Parathyroid adenoma (tissue), 2 donors: ENCODE data around the gene NDUFA11.

Experiments
- H2AFZ ChIP-seq: fragments of 300-600 bp; sonication (generic); one replicate; pipeline ENCODE4 v1.7.0; 2017; ENCODE audit warnings: antibody characterized with exemption, mild to moderate bottlenecking
- H3K27ac ChIP-seq: fragments of 300-600 bp; sonication (generic); one replicate; pipeline ENCODE4 v1.7.0; 2017
- H3K27me3 ChIP-seq: fragments of 300-600 bp; sonication (generic); one replicate; pipeline ENCODE4 v1.7.0; 2017; ENCODE audit warnings: low read length; ENCODE audit not compliant: control insufficient read depth, insufficient read depth
- H3K36me3 ChIP-seq: fragments of 300-600 bp; sonication (generic); one replicate; pipeline ENCODE4 v1.7.0; 2017; ENCODE audit warnings: low read length; ENCODE audit not compliant: control insufficient read depth, insufficient read depth
- H3K4me1 ChIP-seq: fragments of 300-600 bp; sonication (generic); one replicate; pipeline ENCODE4 v1.7.0; 2017; ENCODE audit warnings: control low read depth
- H3K4me2 ChIP-seq: fragments of 300-600 bp; sonication (generic); one replicate; pipeline ENCODE4 v1.7.0; 2017; ENCODE audit warnings: low read length
- H3K4me3 ChIP-seq: fragments of 300-600 bp; sonication (generic); one replicate; pipeline ENCODE4 v1.7.0; 2017; ENCODE audit warnings: low read depth, low read length
- H3K79me2 ChIP-seq: fragments of 300-600 bp; sonication (generic); one replicate; pipeline ENCODE4 v1.7.0; 2017; ENCODE audit warnings: control low read depth
- H3K9ac ChIP-seq: fragments of 300-600 bp; sonication (generic); one replicate; pipeline ENCODE4 v1.7.0; 2017; ENCODE audit warnings: mild to moderate bottlenecking
- H3K9me3 ChIP-seq: fragments of 300-600 bp; sonication (generic); one replicate; pipeline ENCODE4 v1.7.0; 2017; ENCODE audit warnings: low read length; ENCODE audit not compliant: control insufficient read depth
- TF ChIP-seq, protein P1 (sequence below): fragments of 300-600 bp; sonication (generic); IDR thresholded peaks from one replicate; pipeline ENCODE4 v1.7.0; 2017; ENCODE audit warnings: antibody characterized with exemption, mild to moderate bottlenecking
- donor health status: primary hyperparathyroidism.

The NDUFA11 gene

DNA sequence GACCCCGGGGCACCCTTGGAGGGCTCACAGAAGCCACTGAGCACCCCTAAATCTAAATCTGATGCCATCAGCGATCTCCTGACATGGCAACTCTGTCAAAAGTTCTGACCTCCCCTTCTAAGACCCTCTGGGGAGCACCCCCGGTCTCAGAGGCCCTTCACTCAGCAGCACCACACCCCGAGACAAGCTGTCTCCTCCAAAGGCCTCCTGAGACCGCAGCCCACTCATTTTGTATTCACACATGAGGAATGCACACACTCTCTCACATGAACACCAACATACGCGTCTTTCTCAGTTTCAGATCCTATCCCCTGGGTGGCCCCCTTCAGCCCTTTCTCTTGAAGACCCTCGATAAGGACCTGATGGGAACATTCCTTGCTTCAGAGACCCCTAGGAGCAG lies 2.6 kb downstream of the NDUFA11 start:
- H3K4me2 ChIP-seq, result no peak overlapping the region
- no peaks in the 10 kb centered on the region for H3K4me1 ChIP-seq
- no peak overlapping the region for H3K4me3 ChIP-seq
- no peak overlapping the region for H2AFZ ChIP-seq
- H3K79me2 ChIP-seq, result peaks cover 7% of the 10 kb centered on the region
- H3K27ac ChIP-seq, result no peak overlapping the region
- no peaks in the 10 kb centered on the region for H3K9me3 ChIP-seq
- no peak overlapping the region for H3K9ac ChIP-seq
- TF ChIP-seq, protein P1, sequence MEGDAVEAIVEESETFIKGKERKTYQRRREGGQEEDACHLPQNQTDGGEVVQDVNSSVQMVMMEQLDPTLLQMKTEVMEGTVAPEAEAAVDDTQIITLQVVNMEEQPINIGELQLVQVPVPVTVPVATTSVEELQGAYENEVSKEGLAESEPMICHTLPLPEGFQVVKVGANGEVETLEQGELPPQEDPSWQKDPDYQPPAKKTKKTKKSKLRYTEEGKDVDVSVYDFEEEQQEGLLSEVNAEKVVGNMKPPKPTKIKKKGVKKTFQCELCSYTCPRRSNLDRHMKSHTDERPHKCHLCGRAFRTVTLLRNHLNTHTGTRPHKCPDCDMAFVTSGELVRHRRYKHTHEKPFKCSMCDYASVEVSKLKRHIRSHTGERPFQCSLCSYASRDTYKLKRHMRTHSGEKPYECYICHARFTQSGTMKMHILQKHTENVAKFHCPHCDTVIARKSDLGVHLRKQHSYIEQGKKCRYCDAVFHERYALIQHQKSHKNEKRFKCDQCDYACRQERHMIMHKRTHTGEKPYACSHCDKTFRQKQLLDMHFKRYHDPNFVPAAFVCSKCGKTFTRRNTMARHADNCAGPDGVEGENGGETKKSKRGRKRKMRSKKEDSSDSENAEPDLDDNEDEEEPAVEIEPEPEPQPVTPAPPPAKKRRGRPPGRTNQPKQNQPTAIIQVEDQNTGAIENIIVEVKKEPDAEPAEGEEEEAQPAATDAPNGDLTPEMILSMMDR, result no peak
- H3K36me3 ChIP-seq, result no peaks in the 10 kb centered on the region
- no peaks in the 10 kb centered on the region for H3K27me3 ChIP-seq

DNA sequence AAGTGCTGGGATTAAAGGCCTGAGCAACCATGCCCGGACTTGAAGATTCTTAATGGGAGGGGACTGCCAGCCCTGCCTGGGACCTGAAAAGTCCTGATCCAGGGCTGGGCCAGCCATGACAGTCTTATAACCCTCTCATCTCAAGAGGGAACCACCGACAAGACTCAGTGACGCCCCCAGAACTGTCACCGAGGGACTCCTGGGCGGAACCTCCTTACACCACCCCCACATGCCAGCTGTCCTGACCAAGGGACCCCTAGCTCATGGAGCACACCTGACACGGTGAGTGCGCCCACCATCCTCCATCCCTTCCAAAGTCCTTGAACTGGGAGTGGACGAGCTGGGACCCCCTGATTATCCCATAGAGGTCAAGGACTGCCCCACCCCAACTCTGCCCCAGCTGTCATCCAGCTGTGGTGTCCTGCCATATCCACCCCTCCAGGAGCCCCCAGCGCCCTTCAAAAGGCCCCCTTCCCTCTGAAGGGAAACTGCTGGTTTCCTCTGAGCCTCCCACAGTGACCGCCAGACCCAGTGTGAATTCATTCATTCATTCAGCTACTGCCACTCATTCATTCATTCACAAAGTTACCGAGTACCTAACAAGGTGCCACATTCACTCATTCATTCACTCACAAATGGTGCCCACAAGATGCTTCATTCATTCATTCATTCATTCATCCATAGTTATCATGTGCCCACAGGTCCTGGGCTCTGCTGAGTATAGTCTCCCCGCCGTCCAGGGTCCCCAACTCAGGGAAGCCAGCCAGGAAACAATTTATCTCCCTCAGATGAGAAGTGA lies 3.7 kb downstream of the NDUFA11 start:
- H3K9ac ChIP-seq, result no peak overlapping the region
- peaks cover 3% of the 10 kb centered on the region for H3K79me2 ChIP-seq

DNA sequence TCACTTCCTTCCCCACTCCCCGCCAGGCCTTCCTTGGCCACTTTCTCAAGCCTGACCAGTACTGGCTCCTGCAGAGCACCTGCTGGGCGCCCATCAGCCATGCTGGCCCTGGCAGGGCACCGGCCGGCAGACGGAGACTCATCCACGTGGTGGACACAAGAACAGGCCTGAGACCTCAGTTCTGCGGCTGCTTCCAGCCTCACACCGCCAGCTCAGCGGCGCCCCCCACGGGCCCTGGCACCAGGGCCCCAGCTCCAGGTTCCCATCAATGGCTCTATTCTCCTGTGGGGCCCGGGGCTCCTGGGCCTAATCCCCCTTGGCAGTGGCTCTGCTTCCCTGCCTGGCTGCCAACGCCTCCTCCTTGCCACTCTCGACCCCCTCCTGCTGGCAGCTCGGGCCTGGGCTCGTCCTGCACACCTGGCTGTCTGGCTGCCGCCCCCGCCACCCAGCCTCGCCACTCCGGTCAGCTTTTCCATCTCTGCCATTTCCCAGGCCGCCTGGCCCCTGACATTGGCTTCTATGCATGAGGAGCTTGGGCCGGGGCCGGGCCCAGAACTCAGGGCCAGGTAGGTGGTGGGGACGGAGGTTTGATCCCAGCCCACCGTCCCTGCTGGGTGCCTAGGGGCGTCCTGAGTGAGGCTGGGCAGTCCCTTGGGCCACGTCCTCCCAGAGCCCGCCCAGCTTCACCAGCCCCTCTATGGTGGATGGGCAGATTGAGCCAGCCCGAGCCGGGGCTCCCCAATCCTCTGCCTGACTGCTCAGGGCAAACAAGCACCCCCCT lies 6.2 kb downstream of the NDUFA11 start:
- TF ChIP-seq, protein P1, result no peak
- H3K4me1 ChIP-seq, result no peaks in the 10 kb centered on the region
- no peak overlapping the region for H3K4me2 ChIP-seq
- no peak overlapping the region for H3K9ac ChIP-seq
- H3K79me2 ChIP-seq, result no peaks in the 10 kb centered on the region
- no peak overlapping the region for H3K4me3 ChIP-seq
- no peaks in the 10 kb centered on the region for H3K9me3 ChIP-seq
- H3K27ac ChIP-seq, result no peak overlapping the region
- no peaks in the 10 kb centered on the region for H3K27me3 ChIP-seq
- H2AFZ ChIP-seq, result no peak overlapping the region
- H3K36me3 ChIP-seq, result no peaks in the 10 kb centered on the region

More for the DNA sequence above, 3.7 kb downstream of the NDUFA11 start:
- no peaks in the 10 kb centered on the region for H3K9me3 ChIP-seq
- H3K4me1 ChIP-seq, result no peaks in the 10 kb centered on the region
- no peaks in the 10 kb centered on the region for H3K27me3 ChIP-seq
- H3K36me3 ChIP-seq, result no peaks in the 10 kb centered on the region
- H3K4me3 ChIP-seq, result no peak overlapping the region
- no peak overlapping the region for H3K27ac ChIP-seq
- TF ChIP-seq, protein P1, result no peak
- H3K4me2 ChIP-seq, result no peak overlapping the region
- H2AFZ ChIP-seq, result no peak overlapping the region

DNA sequence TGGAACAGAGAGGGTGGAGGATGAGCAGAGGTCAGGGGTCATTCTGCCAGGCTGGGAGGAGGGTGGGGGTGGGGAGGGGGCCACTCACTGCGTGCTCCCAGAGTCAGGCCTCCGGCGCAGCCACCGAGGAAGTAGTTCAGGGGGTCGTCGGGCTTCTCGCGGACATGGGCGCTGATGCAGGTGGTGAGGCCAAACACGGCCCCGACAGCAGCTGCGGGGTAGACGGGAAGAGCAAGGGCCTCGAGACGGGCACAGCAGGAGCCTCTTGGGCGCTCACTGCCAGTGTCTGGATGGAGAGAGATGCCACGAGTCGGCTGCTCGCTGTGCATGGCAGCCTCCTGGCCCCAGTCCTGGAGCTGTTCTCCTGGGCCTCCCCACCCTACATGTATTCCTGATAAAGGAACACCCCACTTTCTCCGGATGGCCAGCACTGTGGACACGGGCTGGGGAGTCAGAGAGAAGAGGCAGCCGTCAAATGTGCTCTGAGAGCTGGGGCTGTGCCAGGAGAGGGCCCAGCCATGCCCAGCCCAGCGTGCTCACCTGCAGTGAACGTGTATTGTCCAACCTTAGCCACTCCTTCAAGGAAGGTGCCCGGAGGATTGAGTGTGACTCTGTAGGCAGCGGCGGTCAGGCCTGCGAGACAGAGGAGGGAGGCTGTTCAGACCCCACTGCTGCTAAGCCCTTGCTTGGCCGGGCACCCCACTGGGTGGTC lies 7.1 kb downstream of the NDUFA11 start:
- Histone ChIP-seq H3K27me3 (no peaks in the 10 kb centered on the region), H3K79me2 (no peaks in the 10 kb centered on the region), H3K27ac (no peak overlapping the region), H3K9me3 (no peaks in the 10 kb centered on the region), H3K9ac (no peak overlapping the region), H2AFZ (no peak overlapping the region), H3K4me1 (no peaks in the 10 kb centered on the region), H3K4me2 (no peak overlapping the region), H3K4me3 (no peak overlapping the region), H3K36me3 (no peaks in the 10 kb centered on the region)
- TF ChIP-seq, protein P1, result no peak
